NOMO-1 (cell line): ENCODE measurements around the gene SMIM1.
"Not testable (repeated sequence)": the region's sequence is repeated elsewhere in the genome, so short reads cannot be mapped to it uniquely, and the experiment has no call there.

Experiments
- DNase-seq, 2 experiments: peaks; one replicate each; lab custom pipeline; 2025; ENCODE audit not compliant: unreplicated experiment in 2 of 2; lab: John Stamatoyannopoulos, UW

Gene SMIM1

GRCh38 chr1:3789421-3790300 is 17.1 kb downstream of the SMIM1 start:
- DNase-seq = no peak

- no peak for DNase-seq
These were observed 18.0 kb downstream of the SMIM1 start for GRCh38 chr1:3790500-3790923.

GRCh38 chr1:3790952-3791351 is 18.4 kb downstream of the SMIM1 start:
- DNase-seq = no peak

GRCh38 chr1:3795453-3796214 is 23.1 kb downstream of the SMIM1 start:
- no peak for DNase-seq

GRCh38 chr1:3796215-3797061 is 23.9 kb downstream of the SMIM1 start, which contains the start of gene LRRC47:
TSS of gene LRRC47 (minus strand) at chr1:3796498. CDS start at chr1:3796476, 22 bp downstream.
- DNase-seq = peak; percentile 86 to 89

GRCh38 chr1:3799976-3800685 is 27.6 kb downstream of the SMIM1 start:
- DNase-seq = no peak

- not testable (repeated sequence) for DNase-seq
These were observed 28.2 kb downstream of the SMIM1 start for GRCh38 chr1:3800795-3801194.

GRCh38 chr1:3803905-3804626 is 31.5 kb downstream of the SMIM1 start:
- no peak for DNase-seq

GRCh38 chr1:3804627-3804944 is 32.0 kb downstream of the SMIM1 start:
- not testable (repeated sequence) for DNase-seq

GRCh38 chr1:3805038-3805437 is 32.5 kb downstream of the SMIM1 start:
- DNase-seq = no peak

GRCh38 chr1:3807769-3808168 is 35.2 kb downstream of the SMIM1 start:
- DNase-seq = no peak

- no peak for DNase-seq
These were observed 37.1 kb downstream of the SMIM1 start for GRCh38 chr1:3809680-3810079.

- DNase-seq = not testable (repeated sequence)
These were observed 37.7 kb downstream of the SMIM1 start for GRCh38 chr1:3810149-3810761.

- DNase-seq = no peak
These were observed 39.0 kb downstream of the SMIM1 start for GRCh38 chr1:3811595-3811911.

GRCh38 chr1:3814065-3814464 is 41.5 kb downstream of the SMIM1 start:
- DNase-seq = no peak

GRCh38 chr1:3814771-3815561 is 42.4 kb downstream of the SMIM1 start:
- DNase-seq = no peak

- DNase-seq = no peak
These were observed 44.0 kb downstream of the SMIM1 start for GRCh38 chr1:3816331-3817137.
